ENCODE results near the gene CXCL1.
A peak's percentile ranks its signal among the peaks of the same experiment; 100 is the strongest.

CXCL1 gene

DNA sequence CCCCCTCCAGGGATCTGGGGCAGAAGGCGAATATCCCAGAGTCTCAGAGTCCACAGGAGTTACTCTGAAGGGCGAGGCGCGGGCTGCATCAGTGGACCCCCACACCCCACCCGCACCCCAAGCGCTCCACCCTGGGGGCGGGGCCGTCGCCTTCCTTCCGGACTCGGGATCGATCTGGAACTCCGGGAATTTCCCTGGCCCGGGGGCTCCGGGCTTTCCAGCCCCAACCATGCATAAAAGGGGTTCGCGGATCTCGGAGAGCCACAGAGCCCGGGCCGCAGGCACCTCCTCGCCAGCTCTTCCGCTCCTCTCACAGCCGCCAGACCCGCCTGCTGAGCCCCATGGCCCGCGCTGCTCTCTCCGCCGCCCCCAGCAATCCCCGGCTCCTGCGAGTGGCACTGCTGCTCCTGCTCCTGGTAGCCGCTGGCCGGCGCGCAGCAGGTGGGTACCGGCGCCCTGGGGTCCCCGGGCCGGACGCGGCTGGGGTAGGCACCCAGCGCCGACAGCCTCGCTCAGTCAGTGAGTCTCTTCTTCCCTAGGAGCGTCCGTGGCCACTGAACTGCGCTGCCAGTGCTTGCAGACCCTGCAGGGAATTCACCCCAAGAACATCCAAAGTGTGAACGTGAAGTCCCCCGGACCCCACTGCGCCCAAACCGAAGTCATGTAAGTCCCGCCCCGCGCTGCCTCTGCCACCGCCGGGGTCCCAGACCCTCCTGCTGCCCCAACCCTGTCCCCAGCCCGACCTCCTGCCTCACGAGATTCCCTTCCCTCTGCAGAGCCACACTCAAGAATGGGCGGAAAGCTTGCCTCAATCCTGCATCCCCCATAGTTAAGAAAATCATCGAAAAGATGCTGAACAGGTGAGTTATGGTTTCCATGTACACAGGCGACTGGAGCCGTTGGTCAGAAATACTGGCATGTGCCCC, at the start of gene CXCL1:
Gene CXCL1, plus strand, starts transcription at position 264 of the 926 bp plus-strand sequence. Its CDS starts 78 bp downstream, at position 342.
- Histone ChIP-seq H3K4me1 (ENCODE audit: insufficient read depth, low read length) (0 out of 2 replicates have a peak, but pooled peaks cover 7% of the 10 kb centered on the region), H3K9me3 (ENCODE audit: control insufficient read depth, insufficient read depth, low read length) (no peaks in the 10 kb centered on the region), H3K36me3 (ENCODE audit: insufficient read depth, low read length) (no peaks in the 10 kb centered on the region; the same call in 1 of the 2 replicates), H3K9ac (ENCODE audit: low read depth, low read length) (peak within 1 kb of the TSS; percentile 51)

DNA sequence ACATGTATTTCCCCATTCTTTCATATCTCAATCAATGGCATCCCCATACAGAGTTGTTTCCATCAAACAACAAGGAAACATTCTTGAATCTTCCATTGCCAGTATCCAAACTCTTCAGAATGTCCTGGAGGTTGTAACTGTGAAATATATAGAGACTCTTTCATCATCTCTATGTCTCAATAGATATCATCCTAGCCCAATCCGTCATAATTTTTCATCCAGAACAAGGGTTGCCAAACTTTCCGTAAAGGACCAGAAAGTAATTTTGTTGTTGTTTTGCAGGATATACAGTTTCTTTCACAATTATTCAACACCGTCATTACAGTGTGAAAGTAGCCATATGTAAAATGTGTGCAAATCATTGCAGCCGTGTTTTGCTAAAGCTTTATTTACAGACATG, 47.9 kb upstream of the CXCL1 start:
- H3K9me3 ChIP-seq (ENCODE audit: control insufficient read depth, insufficient read depth, low read length), result no peaks in the 10 kb centered on the region
- H3K4me1 ChIP-seq (ENCODE audit: insufficient read depth, low read length), result no peaks in the 10 kb centered on the region
- H3K36me3 ChIP-seq (ENCODE audit: insufficient read depth, low read length), result no peaks in the 10 kb centered on the region
- H3K9ac ChIP-seq (ENCODE audit: low read depth, low read length), result no peak overlapping the region

DNA sequence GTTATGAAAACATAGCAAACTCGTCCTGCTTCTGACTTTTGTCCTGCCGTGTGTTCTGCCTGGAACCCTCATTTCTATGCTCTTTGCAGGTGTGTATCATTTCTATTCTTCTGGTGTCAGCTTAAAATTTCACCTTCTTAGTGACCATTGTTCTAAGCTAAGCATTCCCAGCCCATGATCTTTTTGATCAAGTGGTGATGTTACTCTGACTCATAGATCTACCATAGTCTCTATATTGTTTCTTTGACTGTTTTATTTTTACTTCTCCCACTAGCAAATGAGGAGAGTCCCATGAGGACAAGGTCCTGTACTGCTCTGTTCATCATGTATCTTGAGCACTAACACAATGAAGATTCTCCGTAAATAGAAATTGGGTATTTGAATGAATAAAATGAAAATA, 46.8 kb upstream of the CXCL1 start:
- no peak overlapping the region for H3K9ac ChIP-seq (ENCODE audit: low read depth, low read length)
- no peaks in the 10 kb centered on the region for H3K9me3 ChIP-seq (ENCODE audit: control insufficient read depth, insufficient read depth, low read length)
- H3K36me3 ChIP-seq (ENCODE audit: insufficient read depth, low read length), result no peaks in the 10 kb centered on the region
- no peaks in the 10 kb centered on the region for H3K4me1 ChIP-seq (ENCODE audit: insufficient read depth, low read length)

DNA sequence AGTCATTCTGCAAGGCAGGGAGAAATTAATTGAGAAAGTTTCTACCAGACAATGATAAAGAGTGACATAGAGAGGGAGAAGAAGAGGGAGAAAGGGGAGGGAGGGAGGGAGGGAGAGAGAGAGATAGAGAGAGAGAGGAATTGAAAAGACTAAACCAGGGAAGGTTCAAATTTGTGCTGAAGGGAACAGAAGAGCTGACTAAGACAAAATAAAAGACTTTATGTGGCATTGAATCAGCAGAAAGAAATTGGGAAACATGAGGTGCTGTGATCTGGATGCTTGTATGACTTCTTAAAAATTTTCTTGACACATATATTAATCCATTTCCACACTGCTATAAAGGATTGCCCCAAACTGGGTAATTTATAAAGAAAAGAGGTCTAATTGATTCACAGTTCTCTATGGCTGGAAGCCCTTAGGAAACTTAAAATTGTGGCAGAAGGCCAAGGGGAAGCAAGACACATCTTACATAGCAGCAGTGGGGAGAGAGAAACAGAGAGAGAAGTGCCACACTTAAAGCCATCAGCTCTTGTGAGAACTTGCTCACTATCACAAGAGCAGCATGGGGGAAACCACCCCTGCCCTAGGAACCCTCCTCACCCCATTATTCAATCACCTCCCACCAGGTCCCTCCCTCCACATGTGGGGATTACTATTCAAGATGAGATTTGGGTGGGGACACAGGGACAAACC, 46.2 kb upstream of the CXCL1 start:
- H3K36me3 ChIP-seq (ENCODE audit: insufficient read depth, low read length), result no peaks in the 10 kb centered on the region
- no peaks in the 10 kb centered on the region for H3K4me1 ChIP-seq (ENCODE audit: insufficient read depth, low read length)
- no peak overlapping the region for H3K9ac ChIP-seq (ENCODE audit: low read depth, low read length)
- H3K9me3 ChIP-seq (ENCODE audit: control insufficient read depth, insufficient read depth, low read length), result 0 out of 2 replicates have a peak, but pooled peaks cover 2% of the 10 kb centered on the region

DNA sequence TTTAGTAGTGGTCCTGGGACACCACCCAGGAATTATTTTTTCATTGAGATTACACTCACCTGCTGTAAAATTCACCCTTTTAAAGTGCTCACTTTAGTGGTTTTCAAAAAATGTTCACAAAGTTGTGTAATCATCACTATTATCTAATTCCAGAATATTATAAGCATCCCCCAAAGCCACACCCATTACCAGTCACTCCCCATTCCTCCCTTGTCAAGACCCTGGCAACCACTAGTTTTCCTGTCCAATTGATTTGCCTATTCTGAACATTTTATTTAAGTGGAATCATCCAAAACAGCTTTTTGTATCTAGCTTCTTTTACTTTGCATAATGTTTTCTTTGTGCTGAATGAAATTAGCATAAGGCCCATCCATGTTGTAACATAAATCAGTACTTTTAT, 45.4 kb upstream of the CXCL1 start:
- Histone ChIP-seq H3K9me3 (ENCODE audit: control insufficient read depth, insufficient read depth, low read length) (0 out of 2 replicates have a peak, but pooled peaks cover 3% of the 10 kb centered on the region), H3K9ac (ENCODE audit: low read depth, low read length) (no peak overlapping the region), H3K4me1 (ENCODE audit: insufficient read depth, low read length) (no peaks in the 10 kb centered on the region), H3K36me3 (ENCODE audit: insufficient read depth, low read length) (no peaks in the 10 kb centered on the region)

DNA sequence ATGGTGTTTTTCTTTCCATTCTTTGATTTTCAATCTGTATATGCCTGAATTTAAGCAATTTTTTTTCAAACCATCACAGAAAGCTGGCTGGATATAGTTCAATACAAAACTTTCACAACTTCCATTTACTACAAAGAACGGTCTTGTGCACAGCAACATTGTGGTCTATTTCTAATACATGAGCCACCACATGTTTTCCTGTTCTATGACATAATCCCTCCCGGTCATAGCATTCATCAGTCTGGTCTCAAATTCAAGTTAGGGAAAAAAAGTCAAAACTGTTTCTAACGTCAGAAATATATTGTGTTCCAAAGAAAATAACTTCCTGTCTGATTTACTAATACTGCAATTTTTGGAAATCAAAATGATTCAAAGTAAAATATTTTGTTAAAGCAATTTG, 40.2 kb upstream of the CXCL1 start:
- Histone ChIP-seq H3K9ac (ENCODE audit: low read depth, low read length) (no peak overlapping the region), H3K36me3 (ENCODE audit: insufficient read depth, low read length) (no peaks in the 10 kb centered on the region), H3K4me1 (ENCODE audit: insufficient read depth, low read length) (no peaks in the 10 kb centered on the region), H3K9me3 (ENCODE audit: control insufficient read depth, insufficient read depth, low read length) (0 out of 2 replicates have a peak, but pooled peaks cover 3% of the 10 kb centered on the region)

DNA sequence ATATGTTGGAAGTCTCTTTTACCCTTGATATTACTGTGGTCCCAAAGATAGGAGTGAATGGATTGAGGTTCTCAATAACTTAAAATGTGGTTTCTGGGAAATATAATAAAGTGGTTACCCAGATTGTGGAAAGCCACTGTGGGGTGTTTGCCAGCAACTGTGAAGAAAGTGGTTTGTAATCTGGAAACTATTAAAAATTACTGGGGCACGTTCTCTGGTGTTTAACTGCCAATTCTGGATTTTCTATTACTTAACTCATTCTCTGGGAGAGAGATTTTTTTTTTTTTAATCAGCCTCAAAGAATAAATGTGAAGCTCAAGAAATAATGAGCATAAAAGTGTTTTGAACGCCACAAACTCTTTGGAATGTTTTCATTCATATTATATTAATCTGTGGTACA, 37.6 kb upstream of the CXCL1 start:
- Histone ChIP-seq H3K9me3 (ENCODE audit: control insufficient read depth, insufficient read depth, low read length) (0 out of 2 replicates have a peak, but pooled peaks cover 3% of the 10 kb centered on the region), H3K9ac (ENCODE audit: low read depth, low read length) (no peak overlapping the region), H3K36me3 (ENCODE audit: insufficient read depth, low read length) (no peaks in the 10 kb centered on the region), H3K4me1 (ENCODE audit: insufficient read depth, low read length) (no peaks in the 10 kb centered on the region)

DNA sequence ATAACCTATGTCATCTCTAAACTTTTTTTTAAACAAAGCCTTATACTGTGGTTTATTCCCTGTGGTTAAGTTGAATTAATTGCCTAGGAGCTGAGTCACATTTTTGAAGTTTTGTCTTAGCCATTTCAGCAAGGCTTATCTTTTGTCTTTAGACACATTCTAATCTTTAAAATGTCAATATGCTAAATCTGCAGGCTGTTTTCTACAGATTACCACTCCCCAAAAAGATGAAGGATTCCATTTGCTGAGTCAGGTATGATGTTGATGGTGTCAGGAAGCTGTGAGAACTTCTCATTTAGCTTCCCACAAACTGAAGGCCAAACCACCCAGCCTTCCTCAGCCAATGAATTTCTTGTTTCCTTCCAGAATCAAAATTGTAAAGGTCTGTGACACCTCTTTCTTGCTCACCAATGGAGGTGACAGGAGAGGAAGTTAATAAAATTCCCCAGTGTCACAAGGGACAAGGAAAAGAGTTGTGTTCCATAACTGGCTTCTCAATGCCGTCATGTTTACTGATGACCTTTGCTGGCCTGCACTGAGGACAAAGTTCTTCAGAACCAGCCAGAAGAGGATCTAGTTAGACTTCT, 36.4 kb upstream of the CXCL1 start:
- Histone ChIP-seq H3K9ac (ENCODE audit: low read depth, low read length) (no peak overlapping the region), H3K4me1 (ENCODE audit: insufficient read depth, low read length) (no peaks in the 10 kb centered on the region), H3K9me3 (ENCODE audit: control insufficient read depth, insufficient read depth, low read length) (0 out of 2 replicates have a peak, but pooled peaks cover 3% of the 10 kb centered on the region), H3K36me3 (ENCODE audit: insufficient read depth, low read length) (no peaks in the 10 kb centered on the region)

DNA sequence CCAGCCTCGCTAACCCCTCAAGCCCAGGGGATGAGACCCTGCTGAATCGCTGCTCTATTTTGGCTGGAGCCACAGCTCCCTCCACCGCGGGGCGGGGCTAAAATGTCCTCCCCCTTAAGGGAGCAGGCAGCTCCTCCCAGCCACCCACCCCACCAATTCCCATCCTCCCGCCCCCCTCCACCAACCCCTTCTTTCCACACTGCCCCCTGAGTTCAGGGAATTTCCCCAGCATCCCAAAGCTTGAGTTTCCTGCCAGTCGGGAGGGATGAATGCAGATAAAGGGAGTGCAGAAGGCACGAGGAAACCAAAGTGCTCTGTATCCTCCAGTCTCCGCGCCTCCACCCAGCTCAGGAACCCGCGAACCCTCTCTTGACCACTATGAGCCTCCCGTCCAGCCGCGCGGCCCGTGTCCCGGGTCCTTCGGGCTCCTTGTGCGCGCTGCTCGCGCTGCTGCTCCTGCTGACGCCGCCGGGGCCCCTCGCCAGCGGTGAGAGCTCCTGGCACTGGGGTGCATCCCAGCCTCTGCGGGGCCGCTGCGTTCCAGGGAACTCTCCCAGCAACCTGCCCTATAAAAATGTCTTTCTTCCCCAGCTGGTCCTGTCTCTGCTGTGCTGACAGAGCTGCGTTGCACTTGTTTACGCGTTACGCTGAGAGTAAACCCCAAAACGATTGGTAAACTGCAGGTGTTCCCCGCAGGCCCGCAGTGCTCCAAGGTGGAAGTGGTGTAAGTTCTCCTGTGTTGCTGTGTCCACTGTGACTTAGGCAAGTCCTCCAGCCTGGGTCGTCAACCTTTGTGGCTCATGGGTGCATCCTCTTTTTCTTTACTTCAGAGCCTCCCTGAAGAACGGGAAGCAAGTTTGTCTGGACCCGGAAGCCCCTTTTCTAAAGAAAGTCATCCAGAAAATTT, 32.6 kb upstream of the CXCL1 start, which contains the start of gene CXCL6:
Gene CXCL6, plus strand, starts transcription at position 306 of the 907 bp plus-strand sequence. Its CDS starts 73 bp downstream, at position 379.
- Histone ChIP-seq H3K4me1 (ENCODE audit: insufficient read depth, low read length) (no peaks in the 10 kb centered on the region), H3K9me3 (ENCODE audit: control insufficient read depth, insufficient read depth, low read length) (no peaks in the 10 kb centered on the region), H3K36me3 (ENCODE audit: insufficient read depth, low read length) (no peaks in the 10 kb centered on the region), H3K9ac (ENCODE audit: low read depth, low read length) (peak within 1 kb of the TSS; percentile 71)

DNA sequence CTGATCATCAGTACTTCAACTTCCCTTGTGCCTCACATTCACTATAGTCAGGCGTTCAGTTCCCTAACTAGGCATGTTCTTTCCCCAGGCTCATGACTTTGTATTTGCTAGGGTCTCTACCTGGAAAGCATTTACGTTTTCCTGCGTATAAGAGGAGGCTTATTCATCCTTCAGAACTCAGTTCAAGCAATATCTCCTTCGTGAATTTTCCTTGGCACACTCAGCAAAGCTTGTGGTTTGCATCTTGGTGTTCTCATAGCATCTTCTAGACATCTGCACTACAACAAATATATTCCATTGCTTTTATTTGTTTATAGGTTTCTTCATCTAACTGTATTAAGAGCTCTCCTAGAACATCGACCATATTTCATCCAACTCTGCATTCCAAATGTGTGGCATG, 30.1 kb upstream of the CXCL1 start:
- H3K36me3 ChIP-seq (ENCODE audit: insufficient read depth, low read length), result no peaks in the 10 kb centered on the region

DNA sequence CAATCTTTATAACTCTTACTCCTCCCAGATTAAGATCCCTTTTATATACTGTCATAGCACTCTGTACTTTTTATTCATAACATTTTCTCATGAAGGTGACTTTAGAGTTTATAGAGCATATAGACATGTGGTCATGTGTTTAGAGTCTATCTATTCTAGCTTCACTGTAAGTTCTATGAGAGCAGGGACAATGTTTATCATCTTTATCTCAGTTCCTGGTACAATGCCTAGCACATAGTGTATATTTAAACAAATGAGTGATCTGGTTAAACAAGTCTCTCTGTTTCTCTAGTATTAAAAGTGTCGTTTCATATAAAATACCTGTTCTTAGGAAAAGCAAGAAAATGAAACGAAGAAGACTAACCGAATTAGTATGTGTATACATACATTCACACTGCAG, 29.5 kb upstream of the CXCL1 start:
- Histone ChIP-seq H3K9ac (ENCODE audit: low read depth, low read length) (no peak overlapping the region), H3K36me3 (ENCODE audit: insufficient read depth, low read length) (no peaks in the 10 kb centered on the region), H3K9me3 (ENCODE audit: control insufficient read depth, insufficient read depth, low read length) (no peaks in the 10 kb centered on the region), H3K4me1 (ENCODE audit: insufficient read depth, low read length) (0 out of 2 replicates have a peak, but pooled peaks cover 6% of the 10 kb centered on the region)

More for the DNA sequence above, 30.1 kb upstream of the CXCL1 start:
- no peaks in the 10 kb centered on the region for H3K9me3 ChIP-seq (ENCODE audit: control insufficient read depth, insufficient read depth, low read length)
- 0 out of 2 replicates have a peak, but pooled peaks cover 6% of the 10 kb centered on the region for H3K4me1 ChIP-seq (ENCODE audit: insufficient read depth, low read length)
- H3K9ac ChIP-seq (ENCODE audit: low read depth, low read length), result no peak overlapping the region

DNA sequence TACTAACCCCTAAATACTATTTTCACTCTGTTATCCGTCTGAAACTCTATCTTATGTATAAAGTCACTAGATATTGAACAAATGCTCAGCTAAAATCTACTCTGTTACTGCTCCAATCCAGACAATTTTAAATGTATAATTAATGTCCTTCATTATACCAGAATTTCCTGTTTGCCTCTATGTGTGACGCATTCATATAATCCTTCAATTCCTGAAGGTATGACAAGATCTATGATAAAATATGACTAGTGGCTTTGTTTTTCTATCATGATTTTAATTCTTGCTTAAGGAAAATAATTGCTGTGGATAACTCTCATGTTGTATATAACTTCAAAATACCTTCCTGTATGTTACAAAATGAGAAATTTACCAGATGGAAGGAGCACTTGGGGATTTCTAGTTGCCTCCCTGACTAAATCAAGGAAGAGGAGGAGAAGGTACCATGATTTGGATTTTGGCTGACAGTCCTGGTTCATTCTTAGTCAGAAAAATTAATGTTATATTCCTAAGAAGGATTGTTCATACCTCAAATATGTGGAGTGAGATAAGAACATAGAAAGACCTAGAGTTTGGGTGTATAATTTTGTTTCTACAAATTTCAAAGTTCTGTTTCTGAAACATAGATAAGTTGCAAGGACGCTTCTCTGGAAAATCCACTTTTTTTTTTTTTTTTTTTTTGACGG, 27.8 kb upstream of the CXCL1 start:
- Histone ChIP-seq H3K4me1 (ENCODE audit: insufficient read depth, low read length) (0 out of 2 replicates have a peak, but pooled peaks cover 6% of the 10 kb centered on the region), H3K9ac (ENCODE audit: low read depth, low read length) (no peak overlapping the region), H3K36me3 (ENCODE audit: insufficient read depth, low read length) (no peaks in the 10 kb centered on the region), H3K9me3 (ENCODE audit: control insufficient read depth, insufficient read depth, low read length) (no peaks in the 10 kb centered on the region)

DNA sequence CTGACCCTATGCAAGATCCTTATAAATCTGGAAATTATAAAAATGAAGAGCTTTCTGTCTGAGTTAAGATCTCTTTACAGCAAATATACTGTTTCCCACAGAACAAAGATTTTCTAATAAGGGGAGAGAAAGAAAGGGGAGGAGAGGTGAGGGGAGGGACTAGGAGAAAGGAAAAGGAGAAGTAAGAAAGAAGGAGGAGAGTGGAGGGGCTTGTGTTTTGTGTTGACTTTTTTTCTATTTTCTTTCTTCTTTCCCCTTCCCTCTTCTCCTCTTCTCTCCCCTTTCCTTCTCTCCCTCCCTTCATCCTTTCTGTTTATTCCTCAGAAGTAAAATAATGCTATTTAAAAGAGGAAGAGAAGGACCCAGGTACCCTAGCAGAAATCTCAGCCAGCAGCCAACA, 26.5 kb upstream of the CXCL1 start:
- no peak overlapping the region for H3K9ac ChIP-seq (ENCODE audit: low read depth, low read length)
- H3K36me3 ChIP-seq (ENCODE audit: insufficient read depth, low read length), result no peaks in the 10 kb centered on the region
- 0 out of 2 replicates have a peak, but pooled peaks cover 6% of the 10 kb centered on the region for H3K4me1 ChIP-seq (ENCODE audit: insufficient read depth, low read length)
- H3K9me3 ChIP-seq (ENCODE audit: control insufficient read depth, insufficient read depth, low read length), result no peaks in the 10 kb centered on the region
